ENCODE measurements around the gene ZNF469. TPM values are rescaled to one million over a fixed set of nuclear protein-coding genes. Genes with fewer than 3 reads are reported as not detected.

ZNF469 gene
- total and polyA plus RNA-seq, 9 of the 15 experiments (the other 6 are each of a cell fraction or from before 2014, with no cell fraction given): 0.01 to 0.04 TPM; not detected in 7

GRCh38 chr16:88334778-88335720 lies 47.7 kb upstream of the ZNF469 start:
- Histone ChIP-seq H3K4me3 (no peak overlapping the region), H3K9ac (ENCODE audit: insufficient read depth in 1 of 2, low read depth in 2 of 2, low read length in 2 of 2) (peak overlapping the region in 1 of 2 experiments; percentile 1; a peak in 1 of 4 replicates), H3K9me1 (ENCODE audit: control insufficient read depth, insufficient read depth, low read length) (peaks cover 3% of the 10 kb centered on the region), H3K4me1 (replicated peaks in 1 of 2; ENCODE audit: control insufficient read depth in 2 of 2, insufficient read depth in 2 of 2, low read length in 2 of 2) (peaks cover 27 to 52% of the 10 kb centered on the region in 2 experiments), H4K20me1 (replicated peaks; ENCODE audit: control insufficient read depth, insufficient read depth, low read length) (no peaks in the 10 kb centered on the region), H3K27me3 (ENCODE audit: control insufficient read depth in 2 of 2, insufficient read depth in 2 of 2, low read length in 2 of 2) (no peaks in the 10 kb centered on the region), H3K79me2 (ENCODE audit: control insufficient read depth, insufficient read depth, low read length) (no peaks in the 10 kb centered on the region), H3K36me3 (ENCODE audit: control insufficient read depth, insufficient read depth, low read length) (no peaks in the 10 kb centered on the region), H3K27ac (ENCODE audit: extremely low read depth, low read depth, low read length) (peak overlapping the region; percentile 32; the same call in 1 of the 3 replicates), H3K4me2 (ENCODE audit: insufficient read depth, low read length) (0 out of 2 replicates have a peak overlapping the region, but pooled peaks have one; percentile 94), H3K9me3 (replicated peaks; ENCODE audit: control insufficient read depth, insufficient read depth, low read depth, low read length) (peaks cover 10% of the 10 kb centered on the region), H2AFZ (ENCODE audit: low read depth, low read length) (no peak overlapping the region)
- DNase-seq (ENCODE audit: extremely low read depth in 1 of 4, low spot score in 3 of 4): no peak
- ChIA-PET CTCF (ENCODE audit: low intra/inter-chr PET ratio) (interaction anchor here (0.6 kb wide), 1 partner anchor 555 kb away, joined by 3 read pairs; no protein-coding TSS in a partner anchor), POLR2A (interaction anchor here (0.6 to 1.4 kb wide), 4 partner anchors 12 to 496 kb away, joined by 3 to 4 read pairs (median 3); no protein-coding TSS in a partner anchor)
- FAIRE-seq: no peak
- ATAC-seq: no peak
- in situ Hi-C loops (cut with MboI) (no loop called here), intact Hi-C loops (cut with micrococcal nuclease) (no loop called here)
- WGBS (ENCODE audit: insufficient coverage, low coverage, missing lambda C conversion rate): 86% methylated on average over 25 of the region's 29 CpGs
- BruUV-seq (replicated peaks): no TSS peak
- no peak for TF ChIP-seq PML (IDR thresholded peaks at IDR 0.05; ENCODE audit: low read length)
- no peak for TF ChIP-seq ZNF592 (IDR thresholded peaks at IDR 0.05)
- no peak for TF ChIP-seq BRF1 (IDR thresholded peaks at IDR 0.05; ENCODE audit: borderline replicate concordance, extremely low read depth, insufficient read length)
- 0 out of 4 replicates have a peak, but pooled peaks of 1 of the 2 experiments have one; percentile 25 for TF ChIP-seq TRIM24 (IDR thresholded peaks at IDR 0.05)
- TF ChIP-seq NR0B1 (IDR thresholded peaks at IDR 0.05; ENCODE audit: partially characterized antibody): no peak
- peak; percentile 16; the same call in 1 of the 2 replicates for TF ChIP-seq ZNF263 (CRISPR knock-in tag; IDR thresholded peaks at IDR 0.05; ENCODE audit: borderline replicate concordance)
- TF ChIP-seq ETS2 (tag; IDR thresholded peaks at IDR 0.05; ENCODE audit: borderline replicate concordance, poor library complexity, severe bottlenecking): no peak
- no peak for TF ChIP-seq MBD1 (CRISPR knock-in tag; IDR thresholded peaks at IDR 0.05)
- no peak for TF ChIP-seq MIER1 (IDR thresholded peaks at IDR 0.05; ENCODE audit: low read depth)
- no peak for TF ChIP-seq E2F4 (CRISPR knock-in tag; IDR thresholded peaks at IDR 0.05; ENCODE audit: low read depth)
- no peak for TF ChIP-seq ZNF354B (CRISPR knock-in tag; IDR thresholded peaks at IDR 0.05)

All from K562 (cell line).